Peyer's patch (tissue), 4 donors: ENCODE data around the gene LCN1. TPM values are rescaled to one million over a fixed set of nuclear protein-coding genes. Genes with fewer than 3 reads are reported as not detected.
A peak's percentile ranks its signal among the peaks of the same experiment; 100 is the strongest.
"Not testable (repeated sequence)": the region's sequence is repeated elsewhere in the genome, so short reads cannot be mapped to it uniquely, and the experiment has no call there.

Experiments
- DNase-seq, 3 donors: peaks; one replicate each; pipeline ENCODE4 v3.0.0-alpha.2; 2017 to 2019
- H3K27ac ChIP-seq, 4 donors: fragments of 200-600 bp; sonication (generic); one replicate each; pipeline ENCODE4 v1.5.1; 2016 to 2019
- H3K27me3 ChIP-seq, 2 donors: fragments of 200-600 bp; sonication (generic); one replicate each; pipeline ENCODE4 v1.5.1; 2019
- H3K36me3 ChIP-seq, 3 donors: fragments of 200-600 bp; sonication (generic); one replicate each; pipeline ENCODE4 v1.5.1; 2016 to 2019
- H3K4me1 ChIP-seq, 4 donors: fragments of 200-600 bp; sonication (generic); one replicate each; pipeline ENCODE4 v1.5.1; 2016 to 2019
- H3K4me3 ChIP-seq, 4 donors: fragments of 200-600 bp; sonication (generic); 1 replicate in 3 of 4; 2 replicates in 1 of 4; pipeline ENCODE4 v1.5.1; 2016 to 2019; ENCODE audit warnings: mild to moderate bottlenecking in 1 of 4
- H3K9me3 ChIP-seq, 4 donors: fragments of 200-600 bp; sonication (generic); one replicate each; pipeline ENCODE4 v1.5.1; 2016 to 2019; ENCODE audit warnings: mild to moderate bottlenecking in 1 of 4
- POLR2A ChIP-seq, 2 donors: fragments of 450-650 bp; IDR thresholded peaks; one replicate each; pipeline ENCODE4 v1.5.1; 2017; ENCODE audit warnings: antibody characterized with exemption in 2 of 2, mild to moderate bottlenecking in 2 of 2, moderate library complexity in 2 of 2
- total RNA-seq, 4 donors: library from RNA; depleted of rRNA; stranded (reverse); fragments of >200 nt; gene quantifications; one replicate each; pipeline ENCODE4 v1.1.0, GENCODE V29; 2016
- TF ChIP-seq, protein P1 (sequence below), 6 experiments: fragments of 450-650 bp in 4 of 6; fragments of 200-600 bp in 2 of 6; sonication (generic) in 1 of 6; IDR thresholded peaks; one replicate each; pipeline ENCODE4 v1.5.1; 2017 to 2019; ENCODE audit warnings: antibody characterized with exemption in 6 of 6, mild to moderate bottlenecking in 3 of 6, moderate library complexity in 1 of 6

The LCN1 gene
- total RNA-seq, 4 donors from 2014 or later, result not detected

GRCh38 chr9:135526730-135527571, 5.7 kb downstream of the LCN1 start:
- H3K4me3 ChIP-seq, result no peak overlapping the region
- H3K9me3 ChIP-seq, result no peaks in the 10 kb centered on the region
- no peaks in the 10 kb centered on the region for H3K27me3 ChIP-seq
- no peak for TF ChIP-seq POLR2A (IDR thresholded peaks at IDR 0.05)
- TF ChIP-seq, protein P1, sequence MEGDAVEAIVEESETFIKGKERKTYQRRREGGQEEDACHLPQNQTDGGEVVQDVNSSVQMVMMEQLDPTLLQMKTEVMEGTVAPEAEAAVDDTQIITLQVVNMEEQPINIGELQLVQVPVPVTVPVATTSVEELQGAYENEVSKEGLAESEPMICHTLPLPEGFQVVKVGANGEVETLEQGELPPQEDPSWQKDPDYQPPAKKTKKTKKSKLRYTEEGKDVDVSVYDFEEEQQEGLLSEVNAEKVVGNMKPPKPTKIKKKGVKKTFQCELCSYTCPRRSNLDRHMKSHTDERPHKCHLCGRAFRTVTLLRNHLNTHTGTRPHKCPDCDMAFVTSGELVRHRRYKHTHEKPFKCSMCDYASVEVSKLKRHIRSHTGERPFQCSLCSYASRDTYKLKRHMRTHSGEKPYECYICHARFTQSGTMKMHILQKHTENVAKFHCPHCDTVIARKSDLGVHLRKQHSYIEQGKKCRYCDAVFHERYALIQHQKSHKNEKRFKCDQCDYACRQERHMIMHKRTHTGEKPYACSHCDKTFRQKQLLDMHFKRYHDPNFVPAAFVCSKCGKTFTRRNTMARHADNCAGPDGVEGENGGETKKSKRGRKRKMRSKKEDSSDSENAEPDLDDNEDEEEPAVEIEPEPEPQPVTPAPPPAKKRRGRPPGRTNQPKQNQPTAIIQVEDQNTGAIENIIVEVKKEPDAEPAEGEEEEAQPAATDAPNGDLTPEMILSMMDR (IDR thresholded peaks at IDR 0.05), result no peak
- DNase-seq, result peak in 2 of 3 donors; percentile 31 to 45
- H3K27ac ChIP-seq, result no peak overlapping the region
- H3K4me1 ChIP-seq, result no peaks in the 10 kb centered on the region
- H3K36me3 ChIP-seq, result no peaks in the 10 kb centered on the region

DNA sequence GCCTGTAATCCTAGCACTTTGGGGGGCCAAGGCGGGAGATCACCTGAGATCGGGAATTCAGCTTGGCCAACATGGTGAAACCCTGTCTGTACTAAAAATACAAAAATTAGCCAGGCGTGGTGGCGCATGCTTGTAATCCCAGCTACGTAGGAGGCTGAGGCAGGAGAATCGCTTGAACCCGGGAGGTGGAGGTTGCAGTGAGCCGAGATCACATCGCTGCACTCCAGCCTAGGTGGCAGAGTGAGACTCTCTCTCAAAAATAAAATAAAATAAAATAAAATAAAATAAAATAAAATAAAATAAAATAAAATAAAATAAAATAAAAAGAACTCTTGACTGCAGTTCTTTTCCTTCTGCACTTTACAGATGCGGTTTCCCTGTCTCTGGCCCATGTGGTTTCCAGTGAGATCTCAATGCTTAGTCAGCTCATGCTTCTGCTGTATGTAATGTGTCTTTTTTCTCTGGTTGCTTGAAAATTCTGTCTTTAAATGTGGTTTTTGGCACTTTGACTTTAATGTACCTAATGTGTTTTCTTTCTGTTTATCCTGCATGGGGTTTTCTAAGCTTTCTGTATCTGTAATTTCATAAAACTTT, 7.7 kb downstream of the LCN1 start:
- H3K27me3 ChIP-seq, result not testable (repeated sequence)

DNA sequence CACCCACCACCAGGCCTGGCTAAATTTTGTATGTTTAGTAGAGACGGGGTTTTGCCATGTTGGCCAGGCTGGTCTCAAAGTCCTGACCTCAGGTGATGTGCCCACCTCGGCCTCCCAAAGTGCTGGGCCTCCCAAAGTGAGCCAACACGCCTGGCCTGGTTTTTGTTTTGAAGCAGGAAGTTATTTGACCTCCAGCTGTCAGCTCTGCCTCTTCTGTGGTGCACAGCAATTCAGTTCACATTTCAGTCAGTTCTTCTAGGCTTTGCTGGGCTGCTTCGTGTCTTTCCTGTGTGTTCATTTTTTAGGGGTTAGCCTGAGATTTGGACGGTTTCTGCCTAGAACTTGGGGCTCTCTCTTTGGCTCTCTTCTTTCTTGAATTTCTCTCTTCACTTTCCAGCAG, 8.9 kb downstream of the LCN1 start:
- DNase-seq, result peak in 1 of 3 donors; percentile 17
- H3K27me3 ChIP-seq, result no peaks in the 10 kb centered on the region
- TF ChIP-seq, protein P1 (IDR thresholded peaks at IDR 0.05), result no peak
- no peak for TF ChIP-seq POLR2A (IDR thresholded peaks at IDR 0.05)

More for the DNA sequence above, 7.7 kb downstream of the LCN1 start:
- H3K4me3 ChIP-seq, H3K4me1 ChIP-seq, H3K36me3 ChIP-seq, H3K9me3 ChIP-seq, H3K27ac ChIP-seq: not testable (repeated sequence)
- DNase-seq, result peak in 1 of 3 donors; percentile 4

GRCh38 chr9:135531096-135531495, 9.9 kb downstream of the LCN1 start:
- Histone ChIP-seq H3K27ac (no peak overlapping the region), H3K4me3 (no peak overlapping the region), H3K36me3 (no peaks in the 10 kb centered on the region), H3K9me3 (no peaks in the 10 kb centered on the region), H3K4me1 (no peaks in the 10 kb centered on the region), H3K27me3 (no peaks in the 10 kb centered on the region)
- TF ChIP-seq, protein P1 (IDR thresholded peaks at IDR 0.05), result no peak
- TF ChIP-seq POLR2A (IDR thresholded peaks at IDR 0.05), result no peak
- peak in 1 of 3 donors; percentile 24 for DNase-seq

More for the DNA sequence above, 8.9 kb downstream of the LCN1 start:
- Histone ChIP-seq H3K9me3 (no peaks in the 10 kb centered on the region), H3K36me3 (no peaks in the 10 kb centered on the region), H3K4me1 (no peaks in the 10 kb centered on the region), H3K4me3 (no peak overlapping the region), H3K27ac (no peak overlapping the region)

- no peaks in the 10 kb centered on the region for H3K27me3 ChIP-seq
- H3K36me3 ChIP-seq, result no peaks in the 10 kb centered on the region
- no peaks in the 10 kb centered on the region for H3K9me3 ChIP-seq
- TF ChIP-seq, protein P1 (IDR thresholded peaks at IDR 0.05), result no peak
- no peak for TF ChIP-seq POLR2A (IDR thresholded peaks at IDR 0.05)
- no peaks in the 10 kb centered on the region for H3K4me1 ChIP-seq
- no peak overlapping the region for H3K4me3 ChIP-seq
- H3K27ac ChIP-seq, result no peak overlapping the region
- DNase-seq, result no peak
These were observed 11.9 kb downstream of the LCN1 start for GRCh38 chr9:135533113-135533512.

DNA sequence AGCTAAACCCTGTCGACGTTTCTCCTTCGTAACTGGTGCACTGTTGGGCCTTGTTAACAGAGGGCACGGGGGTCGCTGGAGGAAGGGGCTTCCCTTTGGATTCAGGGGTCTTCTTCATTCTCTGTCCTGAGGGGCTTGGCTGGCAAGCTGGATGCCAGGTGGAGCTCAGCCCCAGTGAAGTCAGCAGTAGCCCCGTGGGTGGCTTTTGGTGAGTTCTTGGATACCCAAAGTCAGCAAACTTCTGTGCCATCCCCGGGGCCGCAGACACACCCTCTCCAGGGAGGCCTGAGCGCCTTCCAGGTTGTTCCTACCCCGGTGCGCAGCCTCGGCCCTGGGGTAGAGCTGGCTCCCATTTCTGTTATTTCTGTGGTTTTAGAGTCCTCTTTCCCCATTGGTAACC, 12.4 kb downstream of the LCN1 start:
- H3K4me3 ChIP-seq, result no peak overlapping the region

GRCh38 chr9:135534192-135534711, 13.0 kb downstream of the LCN1 start:
- H3K27me3 ChIP-seq, H3K4me1 ChIP-seq, H3K4me3 ChIP-seq, H3K27ac ChIP-seq, H3K9me3 ChIP-seq, H3K36me3 ChIP-seq: not testable (repeated sequence)
- peak in 1 of 3 donors; percentile 22 for DNase-seq

More for the DNA sequence above, 12.4 kb downstream of the LCN1 start:
- no peak overlapping the region for H3K27ac ChIP-seq
- H3K4me1 ChIP-seq, result no peaks in the 10 kb centered on the region
- H3K36me3 ChIP-seq, result no peaks in the 10 kb centered on the region
- no peak for DNase-seq
- TF ChIP-seq, protein P1 (IDR thresholded peaks at IDR 0.05), result no peak
- no peak for TF ChIP-seq POLR2A (IDR thresholded peaks at IDR 0.05)
- H3K27me3 ChIP-seq, result no peaks in the 10 kb centered on the region
- H3K9me3 ChIP-seq, result no peaks in the 10 kb centered on the region

- not testable (repeated sequence) for H3K27ac ChIP-seq, H3K9me3 ChIP-seq
These were observed 13.6 kb downstream of the LCN1 start for GRCh38 chr9:135534826-135535225.

GRCh38 chr9:135535631-135536030, 14.4 kb downstream of the LCN1 start:
- not testable (repeated sequence) for H3K27me3 ChIP-seq, H3K36me3 ChIP-seq, H3K4me3 ChIP-seq, H3K27ac ChIP-seq, H3K9me3 ChIP-seq, H3K4me1 ChIP-seq
- DNase-seq, result peak in 1 of 3 donors; percentile 21

More at GRCh38 chr9:135534826-135535225, 13.6 kb downstream of the LCN1 start:
- peak in 1 of 3 donors; percentile 4 for DNase-seq
- not testable (repeated sequence) for H3K27me3 ChIP-seq, H3K36me3 ChIP-seq, H3K4me1 ChIP-seq, H3K4me3 ChIP-seq
